AG04449 (cell line): ENCODE results near the gene UBE2Q1.

Experiments used
- CTCF ChIA-PET: fragments of 350-600 bp; formaldehyde crosslinking; extraction: SDS; loops from one replicate; lab custom pipeline; 2021; ENCODE audit warnings: antibody characterized with exemption; lab: Yijun Ruan, JAX
- POLR2A ChIA-PET: fragments of 400-600, 350-600 bp; formaldehyde crosslinking; extraction: SDS; loops from one replicate; lab custom pipeline; 2020; ENCODE audit warnings: antibody characterized with exemption, inconsistent platforms; lab: Yijun Ruan, JAX
- DNase-seq: peaks from one replicate; pipeline ENCODE4 v3.0.0-alpha.2; 2010; ENCODE audit warnings: low read depth, low spot score
- H3K4me3 ChIP-seq: 2 replicates; pipeline ENCODE4 v1.5.1; 2011; ENCODE audit warnings: low read depth, mild to moderate bottlenecking, control low read depth, low read length
- TF ChIP-seq, protein P1 (sequence below): IDR thresholded peaks from one replicate; pipeline ENCODE4 v1.5.1; 2011; ENCODE audit warnings: mild to moderate bottlenecking, moderate library complexity, low read length, control low read depth, inconsistent platforms; ENCODE audit not compliant: insufficient read depth; ENCODE audit errors: missing control alignments

Gene UBE2Q1

DNA sequence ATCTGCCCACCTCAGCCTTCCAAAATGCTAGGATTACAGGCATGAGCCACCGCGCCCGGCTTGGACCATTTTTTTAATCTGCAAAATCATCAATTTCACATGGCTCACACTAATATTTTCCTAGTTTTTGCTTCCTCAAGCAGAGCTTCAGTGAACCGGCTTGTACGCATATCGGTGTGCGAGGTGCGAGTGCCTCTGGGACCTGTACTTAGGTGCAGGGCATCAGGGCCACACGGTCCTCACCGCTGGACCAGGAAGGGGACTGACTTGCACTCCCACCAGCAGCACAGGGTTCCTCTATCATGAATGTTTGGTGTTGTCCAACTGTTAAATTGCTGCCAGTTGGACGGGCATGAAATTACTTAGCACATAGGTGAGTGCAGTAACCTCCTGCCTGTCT lies 40.8 kb downstream of the UBE2Q1 start:
- no peak overlapping the region for H3K4me3 ChIP-seq
- ChIA-PET POLR2A (no interaction called here), CTCF (interaction anchor here (0.7 kb wide), 1 partner anchor 37 kb away, joined by 3 read pairs; no protein-coding TSS in a partner anchor)
- TF ChIP-seq, protein P1, sequence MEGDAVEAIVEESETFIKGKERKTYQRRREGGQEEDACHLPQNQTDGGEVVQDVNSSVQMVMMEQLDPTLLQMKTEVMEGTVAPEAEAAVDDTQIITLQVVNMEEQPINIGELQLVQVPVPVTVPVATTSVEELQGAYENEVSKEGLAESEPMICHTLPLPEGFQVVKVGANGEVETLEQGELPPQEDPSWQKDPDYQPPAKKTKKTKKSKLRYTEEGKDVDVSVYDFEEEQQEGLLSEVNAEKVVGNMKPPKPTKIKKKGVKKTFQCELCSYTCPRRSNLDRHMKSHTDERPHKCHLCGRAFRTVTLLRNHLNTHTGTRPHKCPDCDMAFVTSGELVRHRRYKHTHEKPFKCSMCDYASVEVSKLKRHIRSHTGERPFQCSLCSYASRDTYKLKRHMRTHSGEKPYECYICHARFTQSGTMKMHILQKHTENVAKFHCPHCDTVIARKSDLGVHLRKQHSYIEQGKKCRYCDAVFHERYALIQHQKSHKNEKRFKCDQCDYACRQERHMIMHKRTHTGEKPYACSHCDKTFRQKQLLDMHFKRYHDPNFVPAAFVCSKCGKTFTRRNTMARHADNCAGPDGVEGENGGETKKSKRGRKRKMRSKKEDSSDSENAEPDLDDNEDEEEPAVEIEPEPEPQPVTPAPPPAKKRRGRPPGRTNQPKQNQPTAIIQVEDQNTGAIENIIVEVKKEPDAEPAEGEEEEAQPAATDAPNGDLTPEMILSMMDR, result no peak
- no peak for DNase-seq

DNA sequence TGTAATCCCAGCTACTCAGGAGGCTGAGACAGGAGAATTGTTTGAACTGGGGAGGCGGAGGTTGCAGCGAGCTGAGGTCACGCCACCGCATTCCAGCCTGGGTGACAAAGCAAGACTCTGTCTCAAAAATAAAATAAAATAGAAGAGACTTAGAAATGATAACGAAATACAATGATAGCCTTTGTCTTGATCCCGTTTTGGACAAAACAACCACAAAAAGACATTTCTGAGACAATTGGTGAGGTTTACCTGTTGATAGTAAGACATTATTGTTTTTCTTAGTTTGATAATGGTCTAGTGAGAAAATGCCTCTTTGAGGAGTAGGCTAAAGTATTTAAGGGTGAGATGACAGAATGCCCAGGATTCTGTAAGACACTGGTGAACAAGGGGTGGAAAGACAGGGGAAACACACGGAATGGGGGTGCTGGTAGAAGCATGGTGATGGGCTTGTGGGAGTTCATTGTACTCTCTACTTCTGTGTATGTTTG lies 44.4 kb downstream of the UBE2Q1 start:
- TF ChIP-seq, protein P1, result no peak
- DNase-seq, result no peak
- POLR2A ChIA-PET, result no interaction called here
- H3K4me3 ChIP-seq, result no peak overlapping the region
- CTCF ChIA-PET, result interaction anchor here (1.4 kb wide), 1 partner anchor 33 kb away, joined by 4 read pairs; no protein-coding TSS in a partner anchor

DNA sequence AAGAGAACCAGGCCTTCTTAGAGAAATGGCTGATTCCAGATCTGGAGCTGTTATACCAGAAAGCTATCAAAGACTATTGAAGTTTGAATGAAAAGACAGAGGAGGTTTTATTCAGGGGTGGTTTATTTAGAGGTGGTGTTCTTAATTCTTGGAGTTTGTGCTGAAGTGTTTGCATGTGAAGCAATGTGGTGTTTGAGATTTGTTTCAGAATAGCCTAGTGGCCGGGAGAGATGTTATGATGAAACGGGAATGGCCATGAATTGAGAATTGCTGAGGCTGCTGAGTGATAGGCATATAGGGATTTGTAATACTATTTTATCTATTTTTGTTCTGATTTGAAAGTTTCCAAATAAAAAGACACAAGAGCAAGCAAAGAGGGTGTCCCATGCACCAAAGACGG lies 45.7 kb downstream of the UBE2Q1 start:
- no peak for DNase-seq
- H3K4me3 ChIP-seq, result no peak overlapping the region
- POLR2A ChIA-PET, result no interaction called here
- TF ChIP-seq, protein P1, result no peak
- CTCF ChIA-PET, result interaction anchor here (1.0 kb wide), 1 partner anchor 33 kb away, joined by 3 read pairs; no protein-coding TSS in a partner anchor

DNA sequence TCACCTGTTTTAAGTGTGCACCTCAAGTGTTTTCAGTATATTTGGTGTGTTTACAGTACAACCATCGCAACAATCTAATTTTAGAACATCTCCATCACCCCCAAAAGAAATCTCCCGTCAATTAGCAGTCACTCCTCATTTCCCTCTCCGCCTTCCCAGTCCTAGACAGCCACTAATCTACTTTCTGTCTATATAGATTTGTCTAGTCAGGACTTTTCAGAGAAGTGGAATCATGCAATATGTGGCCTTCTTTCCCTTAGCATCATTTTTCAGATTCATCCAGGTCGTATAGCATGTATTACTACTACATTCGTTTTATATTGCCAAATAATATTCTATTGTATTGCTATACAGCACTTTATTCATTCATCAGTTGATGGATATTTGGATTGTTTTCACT lies 54.6 kb downstream of the UBE2Q1 start:
- TF ChIP-seq, protein P1, result no peak
- no peak for DNase-seq
- CTCF ChIA-PET, result no interaction called here
- no peak overlapping the region for H3K4me3 ChIP-seq
- POLR2A ChIA-PET, result no interaction called here

DNA sequence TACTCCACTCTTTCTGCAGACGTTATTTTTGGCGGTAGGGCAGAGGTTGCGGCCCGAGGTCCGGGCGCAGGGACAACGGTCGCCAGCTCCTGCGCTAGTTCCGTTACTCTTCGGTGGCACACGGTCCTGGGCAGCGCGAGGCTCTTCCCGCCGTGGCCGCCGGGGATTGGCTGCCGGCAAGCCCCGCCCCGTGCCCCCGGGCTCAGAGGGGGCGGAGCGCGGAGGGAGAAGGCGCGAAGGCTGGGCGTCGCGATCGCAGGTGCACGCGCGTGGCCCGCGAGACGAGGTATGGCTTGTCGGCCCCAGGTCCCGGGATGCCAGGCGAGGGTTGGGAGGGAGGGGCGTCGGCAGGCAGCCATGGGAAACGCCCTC lies 55.7 kb downstream of the UBE2Q1 start:
- ChIA-PET CTCF (no interaction called here), POLR2A (no interaction called here)
- DNase-seq, result no peak
- no peak overlapping the region for H3K4me3 ChIP-seq
- TF ChIP-seq, protein P1, result no peak

DNA sequence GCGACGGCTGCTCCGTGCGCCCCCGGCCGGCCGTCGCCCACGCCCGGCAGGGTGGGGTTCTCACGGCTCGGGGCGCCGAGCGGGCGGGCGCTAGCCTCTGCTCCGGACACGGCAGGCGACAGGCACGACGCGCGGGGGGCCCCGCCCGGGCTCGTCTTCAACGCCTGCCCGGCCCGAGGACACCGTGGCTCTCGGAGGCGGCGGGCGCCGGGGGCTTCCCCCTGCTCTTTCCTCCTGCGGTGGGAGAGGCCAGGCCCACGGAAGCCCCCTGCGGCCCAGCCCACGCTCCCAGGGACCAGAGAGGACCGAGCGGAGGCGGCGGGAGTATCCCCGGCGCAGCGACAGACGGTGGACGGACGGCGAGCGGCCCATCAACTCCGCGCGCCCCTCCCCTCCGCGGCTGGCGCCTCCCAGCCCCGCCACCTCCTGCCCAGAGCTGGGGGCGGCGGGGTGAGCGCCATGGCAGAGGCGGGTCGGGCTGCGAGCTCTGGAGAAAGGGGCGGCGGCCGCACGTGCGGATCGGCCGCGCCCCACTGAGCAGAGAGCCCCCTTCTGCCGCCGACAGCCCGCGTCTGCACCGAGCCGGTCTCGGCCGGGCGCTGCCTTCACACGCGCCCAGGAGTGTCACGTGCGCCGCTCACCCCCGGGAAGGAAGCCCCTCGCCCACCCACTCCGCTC lies 56.3 kb downstream of the UBE2Q1 start, which contains the start of the genes SHE and TDRD10:
Gene SHE, minus strand, starts transcription at position 347 of the 678 bp plus-strand sequence. CDS start 386 bp downstream, outside the sequence.
Gene TDRD10, plus strand, starts transcription at position 154 of the 678 bp plus-strand sequence. CDS start 4,685 bp downstream, outside the sequence.
- ChIA-PET POLR2A (no interaction called here), CTCF (interaction anchor here (3.4 kb wide), 1 partner anchor 21 kb away, joined by 21 read pairs; no protein-coding TSS in a partner anchor)
- H3K4me3 ChIP-seq, result no peak within 1 kb of the TSS
- no peak for DNase-seq
- TF ChIP-seq, protein P1, result no peak
